GM12892 (cell line): ENCODE measurements around the gene CHAD.

Experiments
- DNase-seq: peaks from one replicate; pipeline ENCODE4 v3.0.0; 2011; ENCODE audit not compliant: insufficient read length
- FAIRE-seq: peaks from 2 replicates; lab custom pipeline; 2011; peaks lifted over from hg19 to GRCh38; lab: Jason Lieb, UNC
- POLR2A ChIP-seq: IDR thresholded peaks from 2 replicates; pipeline ENCODE4 v1.6.1; 2011; ENCODE audit warnings: low read depth, low read length, control low read depth
- POLR2AphosphoS5 ChIP-seq: IDR thresholded peaks from 2 replicates; pipeline ENCODE4 v1.6.1; 2011; ENCODE audit warnings: low read depth, low read length, control low read depth
- TAF1 ChIP-seq: IDR thresholded peaks from 2 replicates; pipeline ENCODE4 v1.6.1; 2011; ENCODE audit warnings: low read depth, mild to moderate bottlenecking, control low read depth, low read length, borderline replicate concordance

Gene CHAD

GRCh38 chr17:50470426-50470825 is 1.7 kb upstream of the CHAD start:
- no peak for DNase-seq
- no peak for FAIRE-seq
- TF ChIP-seq TAF1 = no peak

GRCh38 chr17:50469671-50470305 is 1.1 kb upstream of the CHAD start:
- TF ChIP-seq POLR2AphosphoS5 (no peak), TAF1 (no peak), POLR2A (no peak)
- no peak for FAIRE-seq

GRCh38 chr17:50469208-50469605 is 527 bp upstream of the CHAD start:
- DNase-seq (no peak), FAIRE-seq (no peak)
- TF ChIP-seq POLR2A (no peak), POLR2AphosphoS5 (no peak), TAF1 (no peak)

More at GRCh38 chr17:50469671-50470305, 1.1 kb upstream of the CHAD start:
- DNase-seq = no peak

GRCh38 chr17:50467855-50468303 is 801 bp downstream of the CHAD start:
- DNase-seq (no peak), FAIRE-seq (no peak)
- no peak for TF ChIP-seq TAF1
- no peak for TF ChIP-seq POLR2A
- TF ChIP-seq POLR2AphosphoS5 = no peak

GRCh38 chr17:50467114-50467854 is 1.4 kb downstream of the CHAD start:
- FAIRE-seq (no peak), DNase-seq (no peak)
- TF ChIP-seq TAF1 (no peak), POLR2AphosphoS5 (no peak), POLR2A (no peak)

- TF ChIP-seq POLR2AphosphoS5 (no peak), POLR2A (no peak), TAF1 (no peak)
- no peak for DNase-seq
- no peak for FAIRE-seq
Observed at GRCh38 chr17:50466371-50467113, 2.1 kb downstream of the CHAD start.

GRCh38 chr17:50465635-50466034 is 3.0 kb downstream of the CHAD start:
- DNase-seq = no peak
- FAIRE-seq = no peak
- TF ChIP-seq POLR2A = no peak
- TF ChIP-seq TAF1 = no peak
- TF ChIP-seq POLR2AphosphoS5 = no peak

- DNase-seq (no peak), FAIRE-seq (no peak)
- TF ChIP-seq POLR2A (no peak), POLR2AphosphoS5 (no peak), TAF1 (no peak)
Observed at GRCh38 chr17:50465171-50465570, 3.5 kb downstream of the CHAD start.

GRCh38 chr17:50464736-50465135 is 3.9 kb downstream of the CHAD start:
- FAIRE-seq (no peak), DNase-seq (no peak)
- TF ChIP-seq POLR2AphosphoS5 (no peak), POLR2A (no peak), TAF1 (no peak)

GRCh38 chr17:50464121-50464520 is 4.6 kb downstream of the CHAD start:
- FAIRE-seq (no peak), DNase-seq (no peak)
- TF ChIP-seq POLR2AphosphoS5 (no peak), TAF1 (no peak), POLR2A (no peak)

- DNase-seq (no peak), FAIRE-seq (no peak)
- TF ChIP-seq POLR2A (no peak), POLR2AphosphoS5 (no peak), TAF1 (no peak)
Observed at GRCh38 chr17:50462446-50462845, 6.2 kb downstream of the CHAD start.

GRCh38 chr17:50461550-50462132 is 7.0 kb downstream of the CHAD start:
- DNase-seq (no peak), FAIRE-seq (no peak)
- no peak for TF ChIP-seq TAF1
- no peak for TF ChIP-seq POLR2AphosphoS5
- TF ChIP-seq POLR2A = no peak
